ENCODE results near the gene BIRC7.

The BIRC7 gene

DNA sequence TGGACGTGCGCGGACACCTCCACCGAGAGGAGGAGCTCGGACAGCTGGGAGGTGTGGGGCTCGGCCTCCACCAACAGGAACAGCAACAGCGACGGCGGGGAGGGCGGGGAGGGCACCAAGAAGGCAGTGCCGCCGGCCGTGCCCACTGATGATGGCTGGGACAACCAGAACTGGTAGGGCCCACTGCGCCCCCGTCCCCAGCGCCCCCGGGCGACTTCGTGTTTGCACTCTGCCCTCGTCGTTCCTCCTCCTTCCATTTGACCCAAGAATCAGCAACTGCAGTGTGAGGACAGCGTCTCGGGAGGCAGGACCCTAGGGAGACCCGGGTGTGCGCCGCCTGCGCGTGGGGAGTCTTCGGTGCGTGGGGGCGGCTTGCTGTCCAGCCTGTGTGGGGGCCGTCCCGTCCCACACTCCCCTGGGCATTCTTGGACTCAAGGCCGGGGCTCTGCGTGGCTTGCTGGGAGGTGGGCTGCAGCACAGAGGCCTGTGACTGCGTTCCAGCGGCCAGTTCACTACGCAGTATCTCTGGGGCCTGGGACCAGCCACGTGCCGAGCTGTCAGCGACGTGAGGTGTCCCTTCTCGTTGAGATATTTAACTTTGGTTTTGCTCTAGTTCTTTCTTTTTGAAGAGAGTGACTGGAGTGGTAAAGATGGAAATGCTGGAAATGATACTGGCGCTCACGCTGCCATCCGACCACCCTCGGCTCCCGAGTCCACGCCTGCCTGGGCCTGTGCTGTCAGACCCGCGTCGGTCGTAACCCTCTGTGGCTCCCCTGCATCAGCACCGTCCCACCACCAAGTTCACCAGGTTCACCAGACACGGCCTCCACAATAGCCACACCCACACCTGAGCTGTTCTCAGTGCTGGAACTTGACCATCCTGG lies 52.2 kb downstream of the BIRC7 start:
- TF ChIP-seq SPI1 (IDR thresholded peaks at IDR 0.05; ENCODE audit: low read depth, low read length): no peak
- no peak for TF ChIP-seq POLR2A (IDR thresholded peaks at IDR 0.05; ENCODE audit: low read depth, low read length)
- TF ChIP-seq POLR2AphosphoS5 (IDR thresholded peaks at IDR 0.05; ENCODE audit: low read depth, low read length): no peak
- no peak for TF ChIP-seq TAF1 (IDR thresholded peaks at IDR 0.05; ENCODE audit: low read depth, low read length)
- no peak for TF ChIP-seq POU2F2 (IDR thresholded peaks at IDR 0.05; ENCODE audit: low read depth, low read length)
- TF ChIP-seq PAX5 (IDR thresholded peaks at IDR 0.05; ENCODE audit: insufficient read depth, low read length, severe bottlenecking): no peak
- FAIRE-seq (no peak), DNase-seq (ENCODE audit: insufficient read length, low spot score) (no peak)

DNA sequence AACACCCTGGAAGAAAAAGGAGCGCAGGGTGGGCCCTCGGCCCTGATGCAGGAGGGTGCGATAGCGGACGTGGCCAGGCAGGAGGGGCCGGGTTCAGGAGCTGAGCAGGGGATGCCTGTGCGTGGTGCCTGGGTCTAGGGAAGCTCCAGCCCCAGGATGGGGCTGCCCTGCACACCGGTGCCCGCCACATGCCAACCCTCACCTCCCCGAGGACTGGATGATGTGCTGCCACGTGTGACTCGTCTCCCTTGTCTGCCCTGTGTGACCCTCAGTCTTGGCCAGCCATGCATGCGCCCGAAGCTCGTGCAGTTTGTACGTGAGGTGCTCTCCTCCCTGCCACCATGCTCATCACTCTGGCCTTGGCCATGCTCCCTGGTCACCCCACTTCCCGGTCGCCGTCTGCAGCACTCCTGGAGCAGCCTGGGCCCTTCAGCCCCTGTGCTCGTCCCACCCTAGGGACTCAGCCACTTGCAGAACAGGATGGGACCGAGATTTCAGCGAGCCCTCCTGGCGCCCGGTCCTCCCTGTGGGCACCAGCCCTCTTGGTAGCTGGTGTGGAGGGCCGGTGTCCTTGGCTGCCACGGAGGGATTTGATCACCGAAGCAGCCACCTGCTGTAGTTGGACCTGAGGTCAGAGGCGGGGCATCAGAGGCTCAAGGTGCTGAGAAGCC lies 53.0 kb downstream of the BIRC7 start:
- no peak for DNase-seq (ENCODE audit: insufficient read length, low spot score)
- FAIRE-seq: no peak
- TF ChIP-seq PAX5 (IDR thresholded peaks at IDR 0.05; ENCODE audit: insufficient read depth, low read length, severe bottlenecking) (no peak), POU2F2 (IDR thresholded peaks at IDR 0.05; ENCODE audit: low read depth, low read length) (no peak), POLR2AphosphoS5 (IDR thresholded peaks at IDR 0.05; ENCODE audit: low read depth, low read length) (no peak; the same call in 1 of the 2 replicates), POLR2A (IDR thresholded peaks at IDR 0.05; ENCODE audit: low read depth, low read length) (no peak), SPI1 (IDR thresholded peaks at IDR 0.05; ENCODE audit: low read depth, low read length) (no peak), TAF1 (IDR thresholded peaks at IDR 0.05; ENCODE audit: low read depth, low read length) (no peak)

DNA sequence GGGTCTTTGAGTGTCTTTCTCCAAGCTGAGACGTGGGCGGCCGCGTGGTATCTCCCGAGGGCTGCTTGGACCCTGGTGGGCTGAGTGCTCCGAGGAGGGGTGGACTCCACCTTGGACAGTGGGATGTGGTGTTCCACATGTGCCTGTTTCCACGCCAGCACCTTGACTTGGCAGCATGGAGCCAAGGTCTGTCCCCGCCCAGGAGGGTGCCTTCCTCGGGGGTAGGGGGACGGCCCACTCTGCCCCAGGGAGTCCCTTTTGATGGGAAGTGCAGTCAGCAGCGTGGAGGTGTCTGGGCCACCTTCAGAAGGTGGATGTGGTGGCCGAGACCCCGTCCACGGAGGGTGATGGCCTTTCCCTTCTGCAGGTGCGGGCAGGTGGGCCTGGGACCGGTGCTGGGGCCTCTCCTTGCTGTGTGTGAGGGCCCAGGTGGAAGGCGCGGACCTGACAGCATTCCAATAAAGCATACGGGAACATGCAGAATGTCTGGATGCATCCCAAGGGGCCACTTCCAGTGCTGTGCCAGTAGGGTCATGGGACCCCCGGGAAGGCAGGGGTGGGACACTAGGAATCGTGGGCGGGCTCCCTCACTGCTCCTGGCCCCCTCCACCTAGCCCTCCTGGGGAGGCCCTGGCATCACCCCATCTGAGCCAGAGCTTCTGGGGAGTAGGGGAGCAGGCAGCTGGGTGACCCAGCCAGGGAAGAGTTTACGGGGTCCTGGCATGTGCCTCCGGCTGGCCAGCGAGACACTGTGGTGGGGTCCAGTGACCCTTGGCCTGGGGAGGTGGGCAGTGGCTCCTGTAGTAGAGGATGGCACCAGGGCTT lies 53.8 kb downstream of the BIRC7 start:
- TF ChIP-seq POLR2AphosphoS5 (IDR thresholded peaks at IDR 0.05; ENCODE audit: low read depth, low read length): no peak; the same call in 1 of the 2 replicates
- TF ChIP-seq TAF1 (IDR thresholded peaks at IDR 0.05; ENCODE audit: low read depth, low read length): no peak
- no peak for TF ChIP-seq SPI1 (IDR thresholded peaks at IDR 0.05; ENCODE audit: low read depth, low read length)
- TF ChIP-seq POLR2A (IDR thresholded peaks at IDR 0.05; ENCODE audit: low read depth, low read length): no peak
- TF ChIP-seq PAX5 (IDR thresholded peaks at IDR 0.05; ENCODE audit: insufficient read depth, low read length, severe bottlenecking): no peak
- no peak for TF ChIP-seq POU2F2 (IDR thresholded peaks at IDR 0.05; ENCODE audit: low read depth, low read length)
- FAIRE-seq: no peak
- no peak for DNase-seq (ENCODE audit: insufficient read length, low spot score)
